OCI-LY1 (cell line): Measurements from ENCODE around the gene WNK2.

Source experiments
- EZH2 ChIP-seq: fragments of 200-600 bp; sonication (generic), shearing (Covaris generic); IDR thresholded peaks from 2 replicates; pipeline ENCODE4 v1.8.0; 2017; ENCODE audit warnings: borderline replicate concordance, mixed run types, mild to moderate bottlenecking, antibody characterized with exemption, low read length, moderate library complexity, mixed read lengths
- TF ChIP-seq, protein P1 (sequence below): fragments of 200-600 bp; sonication (generic), shearing (Covaris generic); IDR thresholded peaks from 2 replicates; pipeline ENCODE4 v1.5.1; 2017; ENCODE audit warnings: mild to moderate bottlenecking, antibody characterized with exemption, low read length, moderate library complexity, mixed read lengths

DNA sequence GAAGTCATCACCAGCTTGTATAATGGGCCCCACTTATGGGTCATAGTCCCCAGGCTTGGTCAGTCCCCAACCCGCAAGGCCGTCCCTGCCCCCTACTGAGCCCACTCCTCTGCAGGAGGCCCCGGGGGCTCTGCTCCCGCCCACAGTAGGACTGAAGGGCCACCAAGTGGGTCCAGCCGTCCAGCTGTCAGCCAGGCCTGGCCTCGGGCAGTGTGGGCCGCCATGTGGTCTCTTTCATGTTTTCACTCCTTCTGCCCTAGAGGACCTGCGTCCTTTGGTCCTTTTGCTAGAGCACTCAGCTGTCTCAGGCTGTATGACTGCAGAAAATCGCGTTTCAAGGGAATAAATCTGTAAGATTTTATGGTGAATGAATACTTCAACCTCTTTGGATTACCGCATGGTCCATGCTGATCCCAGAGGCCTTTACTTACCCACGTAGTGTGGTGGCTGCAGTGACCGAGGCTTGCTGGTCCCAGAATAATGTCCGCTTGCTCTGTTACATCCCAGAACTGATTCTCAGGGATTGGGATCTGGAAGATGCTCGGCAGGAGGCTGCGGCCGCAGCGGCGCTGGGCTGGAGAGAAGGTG is 161.8 kb downstream of the WNK2 start:
- TF ChIP-seq, protein P1, sequence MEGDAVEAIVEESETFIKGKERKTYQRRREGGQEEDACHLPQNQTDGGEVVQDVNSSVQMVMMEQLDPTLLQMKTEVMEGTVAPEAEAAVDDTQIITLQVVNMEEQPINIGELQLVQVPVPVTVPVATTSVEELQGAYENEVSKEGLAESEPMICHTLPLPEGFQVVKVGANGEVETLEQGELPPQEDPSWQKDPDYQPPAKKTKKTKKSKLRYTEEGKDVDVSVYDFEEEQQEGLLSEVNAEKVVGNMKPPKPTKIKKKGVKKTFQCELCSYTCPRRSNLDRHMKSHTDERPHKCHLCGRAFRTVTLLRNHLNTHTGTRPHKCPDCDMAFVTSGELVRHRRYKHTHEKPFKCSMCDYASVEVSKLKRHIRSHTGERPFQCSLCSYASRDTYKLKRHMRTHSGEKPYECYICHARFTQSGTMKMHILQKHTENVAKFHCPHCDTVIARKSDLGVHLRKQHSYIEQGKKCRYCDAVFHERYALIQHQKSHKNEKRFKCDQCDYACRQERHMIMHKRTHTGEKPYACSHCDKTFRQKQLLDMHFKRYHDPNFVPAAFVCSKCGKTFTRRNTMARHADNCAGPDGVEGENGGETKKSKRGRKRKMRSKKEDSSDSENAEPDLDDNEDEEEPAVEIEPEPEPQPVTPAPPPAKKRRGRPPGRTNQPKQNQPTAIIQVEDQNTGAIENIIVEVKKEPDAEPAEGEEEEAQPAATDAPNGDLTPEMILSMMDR, result no peak
- no peak for TF ChIP-seq EZH2
